ENCODE measurements around the gene C2orf78. TPM values are rescaled to one million over a fixed set of nuclear protein-coding genes. Genes with fewer than 3 reads are reported as not detected.
A peak's percentile ranks its signal among the peaks of the same experiment; 100 is the strongest.

Gene C2orf78
- total RNA-seq, 1 donor from 2014 or later, result not detected

- Histone ChIP-seq H3K36me3 (no peaks in the 10 kb centered on the region), H3K9me3 (no peaks in the 10 kb centered on the region), H3K27me3 (no peaks in the 10 kb centered on the region), H3K27ac (no peak overlapping the region), H3K4me1 (peaks cover 2% of the 10 kb centered on the region), H3K4me3 (no peak overlapping the region)
- no peak for ATAC-seq
- no peak for DNase-seq
- no peak for TF ChIP-seq CTCF (IDR thresholded peaks at IDR 0.05)
- intact Hi-C loops (cut with DNase I), result no loop called here
These were observed 39.0 kb downstream of the C2orf78 start for GRCh38 chr2:73822991-73823390.

GRCh38 chr2:73823416-73823815, 39.4 kb downstream of the C2orf78 start:
- H3K36me3 ChIP-seq, result no peaks in the 10 kb centered on the region
- DNase-seq (no peak), ATAC-seq (no peak)
- H3K4me1 ChIP-seq, result peaks cover 6% of the 10 kb centered on the region
- intact Hi-C loops (cut with DNase I), result no loop called here
- H3K9me3 ChIP-seq, result no peaks in the 10 kb centered on the region
- TF ChIP-seq CTCF (IDR thresholded peaks at IDR 0.05), result no peak
- H3K27me3 ChIP-seq, result no peaks in the 10 kb centered on the region
- no peak overlapping the region for H3K4me3 ChIP-seq
- no peak overlapping the region for H3K27ac ChIP-seq

- intact Hi-C loops (cut with DNase I), result no loop called here
- Histone ChIP-seq H3K36me3 (no peaks in the 10 kb centered on the region), H3K27ac (no peak overlapping the region), H3K4me1 (peaks cover 6% of the 10 kb centered on the region), H3K27me3 (no peaks in the 10 kb centered on the region), H3K9me3 (no peaks in the 10 kb centered on the region), H3K4me3 (no peak overlapping the region)
- peak; percentile 89 for TF ChIP-seq CTCF (IDR thresholded peaks at IDR 0.05)
- DNase-seq (no peak), ATAC-seq (peak; percentile 63)
These were observed 40.0 kb downstream of the C2orf78 start for GRCh38 chr2:73823916-73824523.

DNA sequence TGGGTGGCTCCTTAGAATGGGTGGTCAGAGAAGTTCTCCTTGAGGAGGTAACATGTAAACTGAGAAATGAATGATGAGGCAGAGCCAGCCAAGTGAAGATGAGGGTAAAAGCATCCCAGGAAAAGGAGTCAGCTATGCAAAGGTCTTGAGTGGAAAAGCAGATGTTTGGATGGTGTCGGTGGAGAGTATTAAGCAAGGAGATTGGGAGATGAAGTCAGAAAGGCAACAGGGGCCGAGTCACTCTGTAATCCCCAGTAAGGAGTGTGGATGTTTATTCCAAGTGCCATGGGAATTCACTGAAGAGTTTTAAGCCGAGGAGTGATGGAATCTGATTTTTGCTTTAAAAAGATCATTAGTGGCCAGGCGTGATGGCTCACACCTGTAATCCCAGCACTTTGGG, 41.4 kb downstream of the C2orf78 start:
- no peaks in the 10 kb centered on the region for H3K27me3 ChIP-seq
- ATAC-seq, result no peak
- intact Hi-C loops (cut with DNase I), result no loop called here

GRCh38 chr2:73827018-73827417, 43.0 kb downstream of the C2orf78 start:
- TF ChIP-seq CTCF (IDR thresholded peaks at IDR 0.05), result peak; percentile 23
- no peak overlapping the region for H3K4me3 ChIP-seq
- ATAC-seq (no peak), DNase-seq (no peak)
- intact Hi-C loops (cut with DNase I), result no loop called here
- peaks cover 17% of the 10 kb centered on the region for H3K4me1 ChIP-seq
- H3K27me3 ChIP-seq, result no peaks in the 10 kb centered on the region
- H3K27ac ChIP-seq, result no peak overlapping the region
- peaks cover 5% of the 10 kb centered on the region for H3K36me3 ChIP-seq
- no peaks in the 10 kb centered on the region for H3K9me3 ChIP-seq

More for the DNA sequence above, 41.4 kb downstream of the C2orf78 start:
- no peak overlapping the region for H3K27ac ChIP-seq
- TF ChIP-seq CTCF (IDR thresholded peaks at IDR 0.05), result no peak
- no peaks in the 10 kb centered on the region for H3K9me3 ChIP-seq
- H3K36me3 ChIP-seq, result no peaks in the 10 kb centered on the region
- DNase-seq, result no peak
- H3K4me3 ChIP-seq, result no peak overlapping the region
- peaks cover 13% of the 10 kb centered on the region for H3K4me1 ChIP-seq

All from upper lobe of right lung (tissue), 1 donor.